Spleen (tissue), 7 donors: ENCODE data around the gene RARA.
"Not testable (repeated sequence)": the region's sequence is repeated elsewhere in the genome, so short reads cannot be mapped to it uniquely, and the experiment has no call there.

ENCODE experiments used
- CTCF ChIP-seq, 11 experiments: fragments of 200-600 bp in 7 of 11; fragments of 450-650 bp in 4 of 11; sonication (generic) in 4 of 11; IDR thresholded peaks in 8 of 11; conservative IDR thresholded peaks in 3 of 11; 1 replicate in 7 of 11; 2 replicates in 4 of 11; pipeline versions ENCODE4 v1.4.0 to v1.8.0; 2016 to 2021; ENCODE audit warnings: antibody characterized with exemption in 11 of 11, inconsistent platforms in 4 of 11, mild to moderate bottlenecking in 1 of 11
- POLR2AphosphoS5 ChIP-seq, 3 donors: sonication (generic); formaldehyde crosslinking; IDR thresholded peaks; one replicate each; pipeline ENCODE4 v1.5.1; 2017; ENCODE audit warnings: antibody characterized with exemption in 3 of 3
- donor health status: DM: no; HTN: no; CAD: no; lungs with moderate emphysema.
- donor health status: DM: no; HTN: no; CAD: no.
- donor health status: DM: no; HTN: no; CAD: no.

- not testable (repeated sequence) for TF ChIP-seq CTCF (IDR thresholded peaks at IDR 0.05 in 8 of 11, conservative IDR thresholded peaks at IDR 0.05 in 3 of 11); POLR2AphosphoS5 (IDR thresholded peaks at IDR 0.05)
Measured at GRCh38 chr17:40304866-40305265, 4.1 kb upstream of the RARA start.
